Pancreas (tissue), 10 donors: Measurements from ENCODE around the gene TGM1. TPM values are rescaled to one million over a fixed set of nuclear protein-coding genes. Genes with fewer than 3 reads are reported as not detected.

Experiments used
- ATAC-seq, 4 donors: fragments of 200-7000 bp; cut with Tn5 transposase; one replicate each; pipeline versions ENCODE4 v1.8.0 to v1.9.1; 2020; ENCODE audit warnings: mild to moderate bottlenecking in 4 of 4, moderate library complexity in 4 of 4
- DNase-seq, 6 donors: peaks; one replicate each; pipeline ENCODE4 v3.0.0-alpha.2; 2020
- FAIRE-seq: peaks from 2 replicates; lab custom pipeline; 2012; peaks lifted over from hg19 to GRCh38; lab: Jason Lieb, UNC
- H3K27ac ChIP-seq, 4 donors: fragments of 200-600 bp; sonication (generic); 1 replicate in 3 of 4; 2 replicates in 1 of 4; pipeline versions ENCODE4 v1.5.0 to v1.8.0; 2020
- H3K27me3 ChIP-seq, 4 donors: fragments of 200-600 bp; one replicate each; pipeline ENCODE4 v1.8.0; 2021
- H3K36me3 ChIP-seq, 3 donors: fragments of 200-600 bp; sonication (generic) in 1 of 3; one replicate each; pipeline versions ENCODE4 v1.5.0 to v1.8.0; 2020 to 2021
- H3K4me1 ChIP-seq, 3 donors: fragments of 200-600 bp; one replicate each; pipeline ENCODE4 v1.8.0; 2021
- H3K4me3 ChIP-seq, 4 donors: fragments of 200-600 bp; sonication (generic) in 2 of 4; one replicate each; pipeline versions ENCODE4 v1.5.0 to v1.8.0; 2020 to 2021
- H3K9me3 ChIP-seq, 4 donors: fragments of 200-600 bp; one replicate each; pipeline ENCODE4 v1.8.0; 2021
- CTCF ChIP-seq, 4 donors: fragments of 200-600 bp; sonication (generic) in 3 of 4; IDR thresholded peaks; one replicate each; pipeline versions ENCODE4 v1.5.0 to v1.8.0; 2021; ENCODE audit warnings: antibody characterized with exemption in 4 of 4
- WGBS, 2 donors: extraction: QIAGEN DNeasy Blood & Tissue Kit; methylation state at CpG; one replicate each; pipeline ENCODE4 v1.1.7; 2013; 5-methylcytosine and 5-hydroxymethylcytosine counted together
- intact Hi-C, 3 donors: fragments of 100-400 bp; cut with DNase I; formaldehyde crosslinking; loops; one replicate each; pipeline versions ENCODE4 v1.11.1 to v1.14.2; 2022
- polyA plus RNA-seq, 2 donors: library from polyadenylated mRNA; stranded (reverse); fragments of 200-250 nt; gene quantifications; one replicate each; pipeline ENCODE4 v1.2.3, GENCODE V29; 2013
- total RNA-seq, 6 donors: library from RNA; stranded (reverse); fragmentation: NEBNext Ultra II Directional in 4 of 6; extraction: Animal tissue kit (Norgen Biotek cat#: 25700) in 4 of 6; gene quantifications; one replicate each; pipeline versions ENCODE4 v1.2.1 to v1.2.4, GENCODE V29; 2021 to 2023
- donor health status: healthy with polysubstance abuse.
- donor health status: DM: no; HTN: no; CAD: no; lungs with moderate emphysema.
- donor health status: DM: no; HTN: no; CAD: no.
- donor health status: control.
- donor health status: control.
- donor health status: Bipolar disorder and iron deficiency.
- donor health status: DM: yes; HTN: yes; CAD: no.
- donor health status: DM: no; HTN: no; CAD: no.
- donor health status: DM: no; HTN: no; CAD: no.
- donor health status: DM: yes; HTN: yes; CAD: no.

The TGM1 gene
- total and polyA plus RNA-seq, 8 donors: 1.2 to 5.4 (median 2.8) TPM

GRCh38 chr14:24240110-24240918 lies 22.7 kb downstream of the TGM1 start:
- peaks cover 14 to 27% (median 23%) of the 10 kb centered on the region in 3 donors for H3K4me1 ChIP-seq
- H3K36me3 ChIP-seq: peaks cover 5 to 39% (median 27%) of the 10 kb centered on the region in 3 donors
- DNase-seq: no peak
- no peaks in the 10 kb centered on the region for H3K9me3 ChIP-seq
- H3K27me3 ChIP-seq: no peaks in the 10 kb centered on the region
- WGBS, 2 donors: 81 to 84% methylated on average over 9 of the region's 9 CpGs
- ATAC-seq: no peak
- no peak for TF ChIP-seq CTCF (IDR thresholded peaks at IDR 0.05)
- no peak for FAIRE-seq
- peak overlapping the region in 1 of 4 donors; percentile 10 for H3K4me3 ChIP-seq
- intact Hi-C loops: no loop called here
- no peak overlapping the region for H3K27ac ChIP-seq

- Histone ChIP-seq H3K27me3 (no peaks in the 10 kb centered on the region), H3K36me3 (peaks cover 5 to 39% (median 27%) of the 10 kb centered on the region in 3 donors), H3K4me3 (no peak overlapping the region), H3K27ac (no peak overlapping the region), H3K4me1 (peaks cover 21 to 31% (median 30%) of the 10 kb centered on the region in 3 donors), H3K9me3 (no peaks in the 10 kb centered on the region)
- DNase-seq (no peak), ATAC-seq (no peak), FAIRE-seq (no peak)
- intact Hi-C loops: no loop called here
- 85 to 89% methylated on average over 5 of the region's 5 CpGs for WGBS, 2 donors
- TF ChIP-seq CTCF (IDR thresholded peaks at IDR 0.05): no peak
Observed at GRCh38 chr14:24238527-24239037, 24.4 kb downstream of the TGM1 start.

- FAIRE-seq: no peak
- 77 to 83% methylated on average over 5 of the region's 5 CpGs for WGBS, 2 donors
- intact Hi-C loops: no loop called here
Observed at GRCh38 chr14:24238123-24238522, 24.9 kb downstream of the TGM1 start.

GRCh38 chr14:24237463-24237955 lies 25.5 kb downstream of the TGM1 start:
- Histone ChIP-seq H3K4me1 (peaks cover 22 to 36% (median 36%) of the 10 kb centered on the region in 3 donors), H3K9me3 (no peaks in the 10 kb centered on the region), H3K36me3 (peaks cover 5 to 39% (median 27%) of the 10 kb centered on the region in 3 donors), H3K27me3 (no peaks in the 10 kb centered on the region), H3K4me3 (no peak overlapping the region), H3K27ac (no peak overlapping the region)
- 94 to 97% methylated on average over 2 of the region's 2 CpGs for WGBS, 2 donors
- FAIRE-seq (no peak), ATAC-seq (no peak), DNase-seq (no peak)
- intact Hi-C loops: no loop called here
- no peak for TF ChIP-seq CTCF (IDR thresholded peaks at IDR 0.05)

More at GRCh38 chr14:24238123-24238522, 24.9 kb downstream of the TGM1 start:
- H3K27me3 ChIP-seq: no peaks in the 10 kb centered on the region
- H3K27ac ChIP-seq: no peak overlapping the region
- H3K9me3 ChIP-seq: no peaks in the 10 kb centered on the region
- H3K36me3 ChIP-seq: peaks cover 5 to 39% (median 27%) of the 10 kb centered on the region in 3 donors
- TF ChIP-seq CTCF (IDR thresholded peaks at IDR 0.05): no peak
- H3K4me3 ChIP-seq: no peak overlapping the region
- ATAC-seq (no peak), DNase-seq (no peak)
- H3K4me1 ChIP-seq: peaks cover 22 to 36% (median 35%) of the 10 kb centered on the region in 3 donors
